IgD-negative memory B cell (primary cell): Measurements from ENCODE around the gene SLC17A6. TPM values are rescaled to one million over a fixed set of nuclear protein-coding genes. Genes with fewer than 3 reads are reported as not detected.

ENCODE experiments used
- H3K27ac Mint-ChIP-seq, 3 donors: one replicate each; pipeline ENCODE4 v1.8.0; 2020 to 2022; ENCODE audit warnings: mild to moderate bottlenecking in 3 of 3, mixed read lengths in 3 of 3, moderate library complexity in 1 of 3
- H3K27me3 Mint-ChIP-seq: one replicate; pipeline ENCODE4 v1.8.0; 2021; ENCODE audit warnings: mixed read lengths
- H3K36me3 Mint-ChIP-seq: one replicate; pipeline ENCODE4 v1.8.0; 2020; ENCODE audit warnings: mild to moderate bottlenecking, mixed read lengths
- H3K4me1 Mint-ChIP-seq, 3 donors: one replicate each; pipeline ENCODE4 v1.8.0; 2020 to 2022; ENCODE audit warnings: mixed read lengths in 3 of 3, mild to moderate bottlenecking in 1 of 3
- H3K4me3 Mint-ChIP-seq, 4 donors: one replicate each; pipeline ENCODE4 v1.8.0; 2020 to 2022; ENCODE audit warnings: mild to moderate bottlenecking in 4 of 4, mixed read lengths in 4 of 4, moderate library complexity in 3 of 4
- H3K9me3 Mint-ChIP-seq, 3 donors: one replicate each; pipeline ENCODE4 v1.8.0; 2020 to 2021; ENCODE audit warnings: mixed read lengths in 3 of 3, mild to moderate bottlenecking in 1 of 3
- polyA plus RNA-seq: library from polyadenylated mRNA; unstranded; fragments of 300-500 nt; fragmentation: Illumina TruSeq; gene quantifications from one replicate; pipeline ENCODE4 v1.2.3, GENCODE V29; 2021

The SLC17A6 gene
- polyA plus RNA-seq, 1 donor from 2014 or later, result not detected

DNA sequence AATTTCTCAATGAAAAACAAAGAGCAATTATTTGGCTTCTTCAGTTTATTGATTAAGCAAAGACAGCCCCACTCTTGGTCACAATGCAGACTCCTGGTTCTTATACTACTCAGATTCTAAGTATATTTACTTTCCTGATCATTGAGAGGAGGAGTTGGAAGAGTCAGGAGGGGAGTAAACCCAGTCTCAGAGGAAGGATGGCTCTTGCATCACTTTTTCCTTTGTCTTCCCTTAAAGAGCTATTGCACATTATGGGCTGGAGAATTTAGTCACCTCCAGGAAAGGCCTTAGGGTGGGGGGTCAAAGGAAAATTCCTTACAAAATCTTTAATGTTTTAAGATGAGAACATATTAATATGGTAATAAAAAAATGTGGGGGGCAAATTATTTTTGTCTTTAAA is 8.1 kb downstream of the SLC17A6 start:
- Mint-ChIP-seq H3K27me3 (peaks cover 31% of the 10 kb centered on the region), H3K36me3 (no peaks in the 10 kb centered on the region), H3K4me1 (peaks cover 0 to 2% (median 0%) of the 10 kb centered on the region in 3 donors), H3K4me3 (no peak overlapping the region), H3K27ac (no peak overlapping the region), H3K9me3 (no peaks in the 10 kb centered on the region)

DNA sequence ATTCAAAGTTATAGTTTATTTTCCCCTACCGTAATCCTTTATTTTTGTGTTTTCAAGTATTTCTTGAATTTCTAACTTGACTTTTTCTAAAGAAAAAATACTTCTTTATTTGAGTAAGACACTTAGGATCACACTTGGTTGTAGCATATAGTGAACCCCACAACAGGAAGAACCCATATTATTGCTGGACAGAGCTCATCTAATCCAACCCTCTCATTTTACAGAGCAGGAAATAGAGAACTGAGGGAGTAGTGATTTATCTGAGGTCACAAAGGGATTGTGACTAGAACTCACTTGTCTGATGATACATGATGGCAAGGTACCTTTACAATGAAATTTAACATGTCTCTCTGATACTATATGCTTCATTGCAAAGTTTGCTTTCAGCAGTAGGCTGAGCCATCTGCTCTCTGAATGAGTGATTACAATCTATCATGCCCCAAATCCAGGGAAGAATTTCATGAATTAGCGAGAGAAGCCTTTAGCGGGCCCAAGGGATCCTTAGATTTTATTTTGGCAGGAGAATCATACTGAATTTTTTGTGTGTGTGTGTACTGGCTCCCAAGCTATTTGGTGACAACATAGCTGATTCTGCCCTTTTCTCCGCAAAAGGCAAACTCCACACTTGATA is 9.8 kb downstream of the SLC17A6 start:
- no peak overlapping the region for H3K27ac Mint-ChIP-seq
- no peak overlapping the region for H3K4me3 Mint-ChIP-seq
- H3K36me3 Mint-ChIP-seq, result no peaks in the 10 kb centered on the region
- peaks cover 14% of the 10 kb centered on the region for H3K27me3 Mint-ChIP-seq
- peaks cover 0 to 2% (median 0%) of the 10 kb centered on the region in 3 donors for H3K4me1 Mint-ChIP-seq
- H3K9me3 Mint-ChIP-seq, result no peaks in the 10 kb centered on the region

DNA sequence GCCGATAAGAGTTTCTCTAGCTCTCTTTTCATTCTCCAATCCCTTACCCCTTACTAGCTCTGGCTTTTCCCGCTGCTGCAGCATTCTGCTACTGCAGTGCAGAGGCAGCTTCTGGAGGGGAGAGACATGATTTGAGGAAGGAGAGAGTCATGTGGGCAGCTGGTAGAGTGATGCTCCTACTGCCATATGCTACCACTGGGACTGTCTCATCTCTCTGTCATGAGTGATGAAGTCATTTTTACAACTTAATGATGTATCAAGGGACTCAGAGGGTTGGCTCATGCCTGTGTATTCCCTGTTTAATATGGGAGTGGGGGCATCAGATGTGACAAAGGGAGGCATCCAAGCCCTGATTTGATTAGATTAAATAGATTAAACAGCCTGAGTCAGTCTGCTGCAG is 11.3 kb downstream of the SLC17A6 start:
- no peak overlapping the region for H3K27ac Mint-ChIP-seq
- no peaks in the 10 kb centered on the region for H3K9me3 Mint-ChIP-seq
- peaks cover under 1% of the 10 kb centered on the region for H3K27me3 Mint-ChIP-seq
- no peaks in the 10 kb centered on the region for H3K4me1 Mint-ChIP-seq
- H3K36me3 Mint-ChIP-seq, result no peaks in the 10 kb centered on the region
- H3K4me3 Mint-ChIP-seq, result no peak overlapping the region

DNA sequence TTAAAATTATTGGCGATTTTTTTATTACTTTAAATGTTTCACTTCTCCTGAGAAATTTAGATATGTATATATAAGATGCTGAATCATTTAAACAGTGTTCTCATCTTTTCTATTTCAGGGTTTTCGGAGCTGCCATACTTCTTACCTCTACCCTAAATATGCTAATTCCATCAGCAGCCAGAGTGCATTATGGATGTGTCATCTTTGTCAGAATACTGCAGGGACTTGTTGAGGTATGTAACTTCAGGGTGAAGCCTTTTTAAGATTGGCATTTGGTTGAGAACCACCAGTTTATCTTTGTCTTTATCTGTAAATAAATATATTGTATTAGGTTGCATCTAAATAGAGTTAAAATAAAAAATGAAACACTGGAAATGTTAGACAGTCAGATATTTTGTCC is 21.1 kb downstream of the SLC17A6 start:
- Mint-ChIP-seq H3K27ac (no peak overlapping the region), H3K9me3 (no peaks in the 10 kb centered on the region), H3K4me3 (no peak overlapping the region), H3K4me1 (no peaks in the 10 kb centered on the region), H3K36me3 (no peaks in the 10 kb centered on the region), H3K27me3 (peaks cover 5% of the 10 kb centered on the region)

DNA sequence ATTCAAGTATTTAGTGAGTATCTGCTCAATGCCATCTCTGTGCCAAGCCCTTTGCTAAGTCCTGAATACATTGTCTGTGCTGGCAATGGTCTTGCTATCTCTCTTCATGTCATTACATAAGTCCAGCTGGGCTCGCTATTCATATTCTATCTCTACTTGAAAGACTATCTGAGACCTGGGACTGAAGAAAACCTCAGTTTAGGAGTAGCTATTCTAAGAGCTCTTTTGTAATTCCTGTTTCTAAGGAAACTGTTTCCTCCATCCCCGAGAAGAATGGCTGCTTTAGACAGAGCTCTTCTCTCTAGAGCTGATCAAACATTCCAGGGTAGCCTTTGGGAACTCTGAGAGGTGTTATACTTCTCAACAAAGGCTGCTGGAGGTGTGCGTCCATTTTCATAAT is 33.0 kb downstream of the SLC17A6 start:
- H3K9me3 Mint-ChIP-seq, result no peaks in the 10 kb centered on the region
- H3K27me3 Mint-ChIP-seq, result no peaks in the 10 kb centered on the region
- H3K4me1 Mint-ChIP-seq, result no peaks in the 10 kb centered on the region
- H3K27ac Mint-ChIP-seq, result no peak overlapping the region
- no peak overlapping the region for H3K4me3 Mint-ChIP-seq
- H3K36me3 Mint-ChIP-seq, result no peaks in the 10 kb centered on the region

DNA sequence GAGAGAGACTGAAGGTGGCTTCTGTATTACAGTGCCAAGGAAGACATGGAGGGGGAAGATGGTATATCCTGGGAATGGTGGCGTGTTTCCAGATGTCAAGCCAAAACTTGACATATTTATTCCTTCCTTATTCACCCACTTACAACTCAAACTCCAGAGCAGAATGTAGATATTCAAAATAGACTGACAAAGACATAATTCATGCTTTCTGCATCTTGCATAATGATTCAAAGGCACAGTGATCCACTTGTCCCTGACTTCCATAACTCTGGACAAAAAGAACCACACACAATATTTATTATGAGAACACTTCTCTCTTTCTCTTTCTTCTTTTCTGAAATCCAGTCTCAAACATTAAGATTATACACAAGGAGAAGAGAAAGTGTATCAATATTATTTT is 48.9 kb downstream of the SLC17A6 start:
- peaks cover 3% of the 10 kb centered on the region for H3K27me3 Mint-ChIP-seq
- H3K4me1 Mint-ChIP-seq, result no peaks in the 10 kb centered on the region
- H3K27ac Mint-ChIP-seq, result no peak overlapping the region
- H3K9me3 Mint-ChIP-seq, result no peaks in the 10 kb centered on the region
- no peaks in the 10 kb centered on the region for H3K36me3 Mint-ChIP-seq
- H3K4me3 Mint-ChIP-seq, result no peak overlapping the region

DNA sequence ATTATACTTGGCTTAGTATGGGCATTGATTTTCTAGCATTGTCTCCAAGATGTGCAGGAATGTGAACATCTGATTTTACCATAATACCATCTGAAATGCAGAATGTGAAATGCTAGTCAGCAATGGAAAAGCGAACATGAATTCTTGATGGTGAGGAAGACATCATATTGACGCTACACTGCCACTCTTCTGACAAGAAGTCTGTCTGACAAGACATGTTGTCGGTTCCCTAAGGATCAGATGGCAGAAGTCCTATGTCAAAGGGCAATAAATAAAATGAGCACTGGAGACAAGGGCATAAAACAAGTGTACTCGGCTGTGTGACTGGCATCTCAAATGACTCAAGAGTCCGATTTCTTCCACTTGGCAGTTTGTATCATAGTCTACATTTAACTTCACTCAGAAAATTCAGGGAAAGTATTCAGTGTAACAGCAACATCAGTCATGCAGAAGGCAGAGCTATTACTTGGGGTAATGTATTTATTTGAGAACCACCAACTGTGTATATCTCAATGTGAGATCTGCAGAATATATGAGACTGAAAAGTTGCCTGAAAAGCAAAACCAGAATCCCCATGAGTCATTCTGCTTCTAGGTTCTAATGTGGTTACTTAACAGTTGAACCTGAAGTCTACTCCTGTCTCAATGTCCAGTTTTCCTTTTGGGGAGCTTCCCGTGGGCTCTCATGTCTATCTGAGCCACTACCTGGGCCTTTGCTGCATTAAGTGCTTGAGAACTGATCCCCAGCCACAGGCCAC is 51.5 kb downstream of the SLC17A6 start:
- Mint-ChIP-seq H3K36me3 (no peaks in the 10 kb centered on the region), H3K4me3 (no peak overlapping the region), H3K4me1 (no peaks in the 10 kb centered on the region), H3K9me3 (no peaks in the 10 kb centered on the region), H3K27ac (no peak overlapping the region), H3K27me3 (peaks cover 3% of the 10 kb centered on the region)

DNA sequence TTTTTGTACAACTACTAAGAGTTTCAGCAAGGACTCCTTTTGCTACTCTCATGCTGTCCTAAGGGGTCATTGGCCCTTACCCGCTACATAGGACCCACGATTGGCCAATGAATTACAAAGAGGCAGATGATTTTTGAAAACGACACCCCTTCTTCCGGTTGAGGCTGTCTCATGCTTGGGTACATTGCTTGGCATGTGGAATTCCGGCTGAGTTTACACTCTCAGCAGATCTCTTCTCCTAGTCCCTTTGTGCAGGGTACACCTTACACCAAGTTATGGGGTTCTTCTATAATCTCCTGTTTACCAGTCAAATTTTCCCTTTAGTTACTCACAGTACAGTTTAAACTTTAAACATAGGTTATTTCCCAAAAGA is 52.1 kb downstream of the SLC17A6 start:
- H3K27ac Mint-ChIP-seq, result no peak overlapping the region
- H3K36me3 Mint-ChIP-seq, result no peaks in the 10 kb centered on the region
- peaks cover 3% of the 10 kb centered on the region for H3K27me3 Mint-ChIP-seq
- H3K9me3 Mint-ChIP-seq, result no peaks in the 10 kb centered on the region
- H3K4me3 Mint-ChIP-seq, result no peak overlapping the region
- no peaks in the 10 kb centered on the region for H3K4me1 Mint-ChIP-seq

DNA sequence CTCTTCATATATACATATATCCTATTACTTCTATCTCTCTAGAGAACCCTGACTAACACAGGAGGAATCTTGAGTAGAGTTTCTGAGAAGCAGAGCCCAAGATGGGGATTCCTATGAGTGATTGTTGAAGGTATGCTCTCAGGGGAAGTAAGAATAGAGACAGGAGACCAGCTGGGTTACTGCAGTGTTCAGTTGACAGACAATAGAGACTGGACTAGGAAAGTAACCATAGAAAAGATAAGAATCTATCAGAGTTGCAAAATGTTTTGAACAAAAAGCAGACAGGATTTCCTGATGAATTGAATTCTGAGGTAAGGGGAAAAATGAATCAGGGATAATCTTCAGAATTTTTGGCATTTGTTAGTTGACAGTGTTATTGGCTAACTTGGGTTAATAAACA is 54.4 kb downstream of the SLC17A6 start:
- H3K27ac Mint-ChIP-seq, result no peak overlapping the region

DNA sequence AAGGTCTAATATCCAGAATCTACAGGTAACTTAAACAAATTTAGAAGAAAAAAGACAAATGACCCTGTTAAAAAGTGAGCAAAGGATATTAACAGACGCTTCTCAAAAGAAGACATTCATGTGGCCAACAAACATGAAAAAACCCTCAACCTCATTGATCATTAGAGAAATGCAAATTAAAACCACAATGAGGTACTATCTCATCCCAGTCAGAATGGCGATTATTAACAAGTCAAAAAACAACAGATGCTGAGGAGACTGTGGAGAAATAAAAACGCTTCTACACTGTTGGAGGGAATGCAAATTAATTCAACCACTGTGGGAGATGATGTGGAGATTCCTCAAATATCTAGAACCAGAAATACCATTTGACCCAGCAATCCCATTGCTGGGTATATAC is 67.2 kb downstream of the SLC17A6 start:
- H3K36me3 Mint-ChIP-seq, result no peaks in the 10 kb centered on the region

More for the DNA sequence above, 54.4 kb downstream of the SLC17A6 start:
- Mint-ChIP-seq H3K36me3 (no peaks in the 10 kb centered on the region), H3K27me3 (peaks cover 3% of the 10 kb centered on the region), H3K9me3 (no peaks in the 10 kb centered on the region), H3K4me3 (no peak overlapping the region), H3K4me1 (no peaks in the 10 kb centered on the region)

DNA sequence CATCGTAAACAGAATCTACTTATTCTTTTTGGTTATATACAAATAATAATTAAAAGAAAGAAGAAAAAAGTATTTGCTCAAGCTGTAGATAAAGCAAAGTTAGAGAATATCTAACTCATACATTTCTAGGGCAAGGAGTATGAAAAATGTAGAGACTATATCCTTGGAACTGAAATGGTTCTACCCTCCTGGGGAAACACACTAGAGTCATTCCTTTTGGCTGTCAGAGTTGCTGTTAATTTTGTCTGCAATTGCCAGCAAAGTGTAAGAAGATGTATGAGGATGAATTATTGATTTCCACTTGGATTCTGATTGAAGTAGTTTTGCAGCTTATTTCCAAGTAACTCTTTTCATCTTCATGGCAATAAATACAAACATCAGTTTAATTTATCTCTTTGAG is 69.1 kb downstream of the SLC17A6 start:
- peaks cover 0 to 10% (median 1%) of the 10 kb centered on the region in 3 donors for H3K9me3 Mint-ChIP-seq
- H3K36me3 Mint-ChIP-seq, result no peaks in the 10 kb centered on the region
- no peaks in the 10 kb centered on the region for H3K27me3 Mint-ChIP-seq
- no peak overlapping the region for H3K4me3 Mint-ChIP-seq
- no peak overlapping the region for H3K27ac Mint-ChIP-seq
- H3K4me1 Mint-ChIP-seq, result no peaks in the 10 kb centered on the region

More for the DNA sequence above, 67.2 kb downstream of the SLC17A6 start:
- Mint-ChIP-seq H3K4me1 (no peaks in the 10 kb centered on the region), H3K4me3 (no peak overlapping the region), H3K27ac (no peak overlapping the region), H3K27me3 (no peaks in the 10 kb centered on the region), H3K9me3 (peaks cover 0 to 6% (median 1%) of the 10 kb centered on the region in 3 donors)

DNA sequence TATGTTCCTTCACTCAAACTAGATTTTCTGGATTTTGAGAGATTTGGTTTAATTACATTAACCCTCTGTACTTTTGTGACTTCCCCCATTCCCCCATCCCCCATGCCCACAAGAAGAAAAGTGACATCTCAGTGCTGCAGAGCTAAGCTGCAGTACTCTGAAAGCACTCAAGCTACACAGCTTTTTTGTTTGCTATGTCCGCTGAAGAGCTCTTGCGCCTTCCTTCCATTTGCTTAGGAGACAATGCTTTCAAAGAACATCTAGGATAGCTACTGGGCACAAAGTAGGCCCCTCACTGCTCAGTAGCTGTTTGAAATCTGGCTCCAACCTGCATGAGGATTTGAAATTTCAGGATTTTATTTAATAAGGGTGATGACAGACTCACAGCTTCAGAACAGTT is 69.7 kb downstream of the SLC17A6 start:
- peaks cover 0 to 10% (median 1%) of the 10 kb centered on the region in 3 donors for H3K9me3 Mint-ChIP-seq
- no peaks in the 10 kb centered on the region for H3K27me3 Mint-ChIP-seq
- no peak overlapping the region for H3K27ac Mint-ChIP-seq
- no peak overlapping the region for H3K4me3 Mint-ChIP-seq
- no peaks in the 10 kb centered on the region for H3K4me1 Mint-ChIP-seq
- no peaks in the 10 kb centered on the region for H3K36me3 Mint-ChIP-seq

DNA sequence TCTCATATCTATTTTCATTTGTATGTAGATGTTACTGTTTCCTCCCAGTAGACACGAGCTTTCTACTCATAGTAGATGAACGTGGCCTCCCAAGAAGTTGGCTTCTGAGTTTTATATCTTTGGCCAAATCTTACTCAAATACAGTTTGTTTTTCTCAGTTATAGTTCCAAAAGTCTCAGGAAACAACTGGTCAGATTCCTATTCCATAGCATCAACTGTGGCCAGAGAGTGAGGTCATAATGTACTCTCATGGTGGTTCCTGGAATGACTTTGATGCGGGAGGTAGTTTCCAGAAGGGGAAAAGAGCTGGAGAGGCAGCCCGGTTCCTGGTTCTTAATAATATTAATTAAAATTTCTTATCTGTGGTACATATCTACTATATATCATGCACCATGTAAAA is 77.3 kb downstream of the SLC17A6 start:
- Mint-ChIP-seq H3K4me1 (no peaks in the 10 kb centered on the region), H3K27me3 (peaks cover 2% of the 10 kb centered on the region), H3K9me3 (peaks cover 0 to 4% (median 0%) of the 10 kb centered on the region in 3 donors), H3K4me3 (no peak overlapping the region), H3K27ac (no peak overlapping the region), H3K36me3 (no peaks in the 10 kb centered on the region)

DNA sequence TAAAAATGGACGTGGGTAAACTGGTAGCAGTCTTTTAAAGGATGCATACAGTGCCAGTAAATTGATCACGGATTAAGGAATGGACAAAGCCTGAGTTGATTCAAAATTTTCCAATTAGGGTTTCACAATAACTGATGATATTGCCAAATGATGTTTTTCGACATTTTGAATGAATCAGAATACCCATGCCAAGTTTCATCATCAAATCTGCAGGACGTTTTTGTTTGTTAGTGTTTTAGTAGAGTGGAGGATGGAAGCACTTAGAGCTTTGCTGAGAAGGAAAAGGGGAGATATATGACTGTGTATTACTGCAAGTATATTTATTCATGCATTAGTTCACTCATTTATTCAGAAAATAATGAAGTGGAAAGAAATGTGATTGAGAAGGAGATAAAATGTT is 78.3 kb downstream of the SLC17A6 start:
- Mint-ChIP-seq H3K36me3 (no peaks in the 10 kb centered on the region), H3K9me3 (peaks cover 0 to 4% (median 0%) of the 10 kb centered on the region in 3 donors), H3K4me3 (no peak overlapping the region), H3K4me1 (no peaks in the 10 kb centered on the region), H3K27me3 (peaks cover 2% of the 10 kb centered on the region), H3K27ac (no peak overlapping the region)

DNA sequence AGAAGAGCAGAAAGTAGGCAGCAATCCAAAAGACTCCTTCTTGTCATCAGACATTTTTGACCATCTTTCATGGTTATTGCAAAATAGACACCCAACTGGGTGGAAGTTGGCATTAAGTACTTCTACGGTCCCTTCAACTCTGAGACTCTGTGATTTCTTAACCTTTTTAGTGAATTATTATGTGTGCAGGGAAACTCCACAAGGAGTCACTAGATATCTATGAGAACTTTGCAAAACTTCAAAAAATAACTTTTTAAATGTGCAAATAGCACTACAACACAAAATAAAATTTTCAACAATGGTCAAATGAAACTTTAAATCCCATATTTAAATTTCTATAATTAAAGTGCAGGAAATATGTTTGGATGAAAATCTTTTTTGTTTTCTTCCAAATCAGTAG is 88.7 kb downstream of the SLC17A6 start:
- Mint-ChIP-seq H3K4me3 (no peak overlapping the region), H3K27ac (no peak overlapping the region), H3K9me3 (peaks cover 0 to 9% (median 4%) of the 10 kb centered on the region in 3 donors), H3K27me3 (peaks cover 3% of the 10 kb centered on the region), H3K4me1 (no peaks in the 10 kb centered on the region), H3K36me3 (peaks cover 2% of the 10 kb centered on the region)
